Measurements from ENCODE around the gene ARFIP1.

DNA sequence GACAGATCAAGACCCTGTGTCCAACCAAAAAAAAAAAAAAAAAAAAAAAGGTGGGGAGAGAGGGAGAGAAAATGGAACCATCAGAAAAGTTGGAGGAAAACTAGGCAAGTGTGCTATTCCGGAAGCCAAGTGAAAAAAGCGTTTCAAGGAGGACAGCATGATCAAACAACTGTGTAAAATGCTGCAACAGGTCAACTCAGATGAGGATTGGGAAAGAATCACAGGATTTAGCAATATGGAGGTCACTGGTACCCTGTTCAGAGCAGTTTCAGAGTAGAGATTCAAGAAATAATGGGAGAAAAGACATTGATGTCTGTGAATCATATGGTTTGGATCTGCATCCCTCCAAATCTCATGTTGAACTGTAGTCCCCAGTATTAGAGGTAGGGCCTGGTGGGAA lies 47.8 kb upstream of the ARFIP1 start:
- TF ChIP-seq CTCF (tag by site-specific recombination; IDR thresholded peaks at IDR 0.05): no peak
- TF ChIP-seq ZNF184 (tag by site-specific recombination; IDR thresholded peaks at IDR 0.05): no peak
- TF ChIP-seq, protein P1, sequence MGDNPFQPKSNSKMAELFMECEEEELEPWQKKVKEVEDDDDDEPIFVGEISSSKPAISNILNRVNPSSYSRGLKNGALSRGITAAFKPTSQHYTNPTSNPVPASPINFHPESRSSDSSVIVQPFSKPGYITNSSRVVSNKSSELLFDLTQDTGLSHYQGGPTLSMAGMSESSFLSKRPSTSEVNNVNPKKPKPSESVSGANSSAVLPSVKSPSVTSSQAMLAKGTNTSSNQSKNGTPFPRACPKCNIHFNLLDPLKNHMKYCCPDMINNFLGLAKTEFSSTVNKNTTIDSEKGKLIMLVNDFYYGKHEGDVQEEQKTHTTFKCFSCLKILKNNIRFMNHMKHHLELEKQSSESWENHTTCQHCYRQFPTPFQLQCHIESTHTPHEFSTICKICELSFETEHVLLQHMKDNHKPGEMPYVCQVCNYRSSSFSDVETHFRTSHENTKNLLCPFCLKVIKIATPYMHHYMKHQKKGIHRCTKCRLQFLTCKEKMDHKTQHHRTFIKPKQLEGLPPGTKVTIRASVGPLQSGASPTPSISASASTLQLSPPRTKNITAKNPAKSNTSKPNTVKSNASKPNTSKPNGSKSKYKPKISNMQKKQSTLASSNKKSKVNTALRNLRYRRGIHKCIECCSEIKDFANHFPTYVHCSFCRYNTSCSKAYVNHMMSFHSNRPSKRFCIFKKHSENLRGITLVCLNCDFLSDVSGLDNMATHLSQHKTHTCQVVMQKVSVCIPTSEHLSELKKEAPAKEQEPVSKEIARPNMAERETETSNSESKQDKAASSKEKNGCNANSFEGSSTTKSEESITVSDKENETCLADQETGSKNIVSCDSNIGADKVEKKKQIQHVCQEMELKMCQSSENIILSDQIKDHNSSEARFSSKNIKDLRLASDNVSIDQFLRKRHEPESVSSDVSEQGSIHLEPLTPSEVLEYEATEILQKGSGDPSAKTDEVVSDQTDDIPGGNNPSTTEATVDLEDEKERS (tag by site-specific recombination; IDR thresholded peaks at IDR 0.05): no peak
- TF ChIP-seq ZNF701 (tag by site-specific recombination; IDR thresholded peaks at IDR 0.05): no peak
- TF ChIP-seq ZNF274 (IDR thresholded peaks at IDR 0.05; ENCODE audit: low read length): no peak
- TF ChIP-seq ZNF274 (tag by site-specific recombination; IDR thresholded peaks at IDR 0.05; ENCODE audit: borderline replicate concordance): no peak
- TF ChIP-seq ZNF660 (tag by site-specific recombination; IDR thresholded peaks at IDR 0.05): no peak
- TF ChIP-seq ZNF133 (tag by site-specific recombination; IDR thresholded peaks at IDR 0.05): no peak
- no peak for TF ChIP-seq ZNF148 (tag by site-specific recombination; IDR thresholded peaks at IDR 0.05; ENCODE audit: borderline replicate concordance)
- TF ChIP-seq ZNF280C (tag by site-specific recombination; IDR thresholded peaks at IDR 0.05): no peak
- no peak for TF ChIP-seq MZF1 (tag by site-specific recombination; IDR thresholded peaks at IDR 0.05; ENCODE audit: borderline replicate concordance)
